ENCODE results near the gene IL22.

Gene IL22

DNA sequence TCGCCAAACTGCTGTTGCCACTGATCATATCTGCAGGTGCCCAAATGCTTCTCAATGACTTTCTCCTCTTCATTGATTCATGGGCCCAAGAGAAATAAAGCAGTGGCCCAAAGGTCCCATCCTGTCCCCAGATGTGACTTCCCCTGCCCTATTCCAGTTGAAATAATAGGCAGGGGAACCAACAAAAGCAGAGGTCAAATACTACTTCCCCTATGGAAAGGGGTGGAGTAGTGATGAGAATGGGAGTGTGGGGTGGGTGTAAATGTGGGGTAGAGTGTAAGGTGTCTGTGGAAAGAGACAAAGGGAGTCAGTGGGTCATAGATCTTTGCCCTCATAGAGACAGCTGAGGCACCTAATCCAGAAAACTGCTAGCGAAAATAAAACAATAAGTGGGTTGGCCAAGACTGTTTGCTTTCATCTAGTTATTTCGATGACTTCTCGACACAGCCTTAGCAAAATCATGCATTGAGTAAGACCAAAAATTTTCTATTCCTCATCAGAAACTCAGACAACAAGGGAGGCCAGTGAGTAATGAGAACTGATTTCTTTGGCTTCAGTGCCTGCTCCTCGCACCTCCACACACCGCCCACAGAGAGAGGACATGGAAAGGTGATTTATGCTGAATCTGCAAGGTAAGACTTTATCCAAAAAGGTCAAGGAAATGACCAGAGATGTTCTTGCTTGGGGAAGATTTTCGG, 10.9 kb upstream of the IL22 start:
- DNase-seq (ENCODE audit: low read depth in 2 of 2) = no peak

DNA sequence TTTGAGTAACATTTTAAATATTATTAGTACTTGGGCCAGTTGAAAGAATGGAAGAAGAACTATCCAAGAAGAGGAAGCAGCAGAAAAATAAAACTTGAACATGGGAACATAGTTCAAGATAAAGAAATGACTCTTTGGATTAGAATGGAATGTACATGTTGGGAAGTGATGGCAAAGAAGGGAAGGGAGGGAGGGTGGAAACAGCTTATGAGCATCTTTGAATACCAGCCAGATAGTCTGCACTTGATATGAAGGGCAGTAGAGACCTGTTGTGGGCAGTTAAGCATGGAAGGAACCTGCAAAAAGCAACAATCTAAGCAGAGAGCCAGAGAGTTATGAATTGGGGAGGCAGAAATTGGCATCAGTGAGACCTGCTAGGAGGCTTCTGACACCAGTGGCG, 10.0 kb upstream of the IL22 start:
- no peak for DNase-seq (ENCODE audit: low read depth in 2 of 2)

DNA sequence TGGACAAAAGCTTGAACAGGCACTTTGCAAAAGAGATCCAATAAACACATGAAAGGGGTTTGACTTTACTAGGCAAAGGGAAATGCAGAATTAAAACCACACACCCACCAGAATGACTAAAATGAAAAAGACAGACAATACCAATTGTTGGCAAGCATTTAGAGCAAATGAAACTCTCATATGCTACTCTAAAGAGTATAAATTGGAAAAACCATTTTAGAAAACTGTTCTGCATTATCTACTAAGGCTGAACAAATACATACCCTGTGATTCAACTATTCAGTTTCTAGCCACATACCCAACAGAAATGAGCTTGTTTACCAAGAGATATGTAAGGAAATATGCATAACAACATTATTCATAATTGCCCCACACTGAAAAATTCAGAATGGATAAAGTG, 8.5 kb upstream of the IL22 start:
- no peak for DNase-seq (ENCODE audit: low read depth in 2 of 2)

DNA sequence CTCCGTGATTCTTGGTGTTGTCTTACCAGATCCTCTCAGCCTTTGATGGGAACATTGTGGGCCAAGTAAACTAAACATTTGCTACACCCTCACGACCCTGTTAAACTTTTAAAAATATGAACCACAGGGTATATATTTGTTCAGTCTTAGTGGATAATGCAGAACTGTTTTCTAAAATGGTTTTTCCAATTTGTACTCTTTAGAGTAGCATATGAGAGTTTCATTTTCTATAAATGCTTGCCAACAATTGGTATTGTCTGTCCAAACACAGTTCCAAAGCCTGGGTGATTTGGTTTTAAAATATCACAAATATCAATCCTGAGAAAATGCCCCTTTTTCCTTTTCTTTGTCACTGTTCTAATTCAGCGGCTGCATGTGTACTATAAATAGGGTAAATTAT, 6.7 kb upstream of the IL22 start:
- no peak for DNase-seq (ENCODE audit: low read depth in 2 of 2)

DNA sequence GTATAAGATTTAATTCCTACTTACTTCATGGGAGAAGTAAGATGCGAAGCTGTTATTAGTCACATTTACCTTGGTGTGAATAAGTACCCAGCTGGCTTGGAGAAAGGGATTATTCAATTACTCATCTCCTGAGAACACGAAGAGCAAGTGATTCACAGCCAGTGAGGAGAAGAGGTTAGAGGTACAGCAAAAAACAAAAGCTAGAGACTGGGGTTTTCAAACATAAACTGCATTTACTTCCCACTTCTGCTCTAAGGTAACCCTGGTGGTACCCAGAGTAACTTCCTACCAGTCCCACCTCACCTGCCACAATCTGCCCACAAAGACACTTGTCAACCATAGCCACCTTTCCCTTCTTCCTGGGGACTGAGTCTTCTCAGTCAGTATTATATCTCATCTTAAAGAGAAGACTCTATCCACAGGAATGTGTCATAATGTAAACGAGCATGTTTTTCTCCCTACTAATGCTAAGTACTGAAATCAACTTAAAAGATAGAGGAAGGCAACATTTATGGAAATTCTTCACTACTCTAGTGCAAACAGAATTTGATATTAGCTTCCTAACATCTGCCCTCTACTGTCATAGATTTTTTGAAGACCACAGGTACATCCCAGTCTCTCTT, 6.0 kb upstream of the IL22 start:
- DNase-seq (ENCODE audit: low read depth in 2 of 2) = no peak

DNA sequence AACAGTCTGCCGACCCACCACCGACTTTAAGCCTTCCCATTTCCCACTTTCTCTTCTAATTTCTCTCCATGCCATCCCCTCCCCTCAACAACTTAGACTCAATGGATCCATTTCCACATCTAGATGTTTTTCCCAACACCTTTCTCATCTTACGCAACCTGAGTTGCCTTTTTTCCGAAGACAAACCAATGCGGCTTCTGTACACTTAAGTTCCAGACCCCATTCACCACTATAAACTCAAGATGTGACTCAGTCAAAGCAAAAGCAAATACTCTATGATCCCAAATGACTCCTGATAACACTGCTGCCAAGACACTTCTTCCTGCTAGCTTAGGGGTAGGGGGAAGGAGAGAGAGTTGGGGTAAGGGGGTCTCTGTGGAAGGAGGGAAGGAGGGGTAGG, 1.3 kb downstream of the IL22 start:
- DNase-seq (ENCODE audit: low read depth in 2 of 2) = no peak

DNA sequence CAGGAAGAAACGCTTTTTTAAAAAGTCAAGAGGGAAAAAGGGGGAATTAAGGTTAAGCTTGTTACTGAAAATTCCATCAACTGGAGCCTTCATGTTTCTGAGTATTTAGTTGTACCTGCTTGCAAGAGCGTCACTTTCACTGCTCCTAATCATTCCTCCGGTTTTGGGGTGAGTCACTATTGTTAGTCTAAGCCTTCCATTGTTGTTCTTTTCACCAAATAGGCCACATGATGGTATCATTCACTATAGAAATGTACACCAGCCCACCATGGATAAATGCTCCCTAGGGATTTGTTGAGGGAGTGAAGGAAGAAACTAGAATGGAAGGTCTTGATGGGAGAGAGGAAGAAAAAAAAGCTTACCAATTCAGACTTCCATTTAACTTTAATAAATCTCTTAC, 3.0 kb downstream of the IL22 start:
- no peak for DNase-seq (ENCODE audit: low read depth in 2 of 2)

DNA sequence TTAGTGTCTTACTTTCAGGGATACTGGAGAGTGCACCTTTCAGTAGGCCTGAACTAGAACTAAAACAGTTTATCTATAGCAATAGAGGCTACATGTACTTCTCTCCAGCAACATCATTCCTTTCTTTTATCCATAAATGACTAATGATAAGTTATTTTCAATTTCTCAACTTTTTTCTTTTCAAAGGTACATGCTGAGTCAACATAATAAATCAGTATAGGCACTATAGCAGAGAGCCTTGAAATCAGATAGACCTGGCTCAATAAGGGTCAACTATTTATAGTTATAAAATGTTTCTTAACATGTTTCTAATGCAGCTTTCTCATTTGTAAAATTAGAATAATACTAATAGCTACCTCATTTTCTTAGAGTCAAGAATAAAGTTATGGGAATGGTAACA, 5.6 kb downstream of the IL22 start:
- DNase-seq (ENCODE audit: low read depth in 2 of 2) = no peak

DNA sequence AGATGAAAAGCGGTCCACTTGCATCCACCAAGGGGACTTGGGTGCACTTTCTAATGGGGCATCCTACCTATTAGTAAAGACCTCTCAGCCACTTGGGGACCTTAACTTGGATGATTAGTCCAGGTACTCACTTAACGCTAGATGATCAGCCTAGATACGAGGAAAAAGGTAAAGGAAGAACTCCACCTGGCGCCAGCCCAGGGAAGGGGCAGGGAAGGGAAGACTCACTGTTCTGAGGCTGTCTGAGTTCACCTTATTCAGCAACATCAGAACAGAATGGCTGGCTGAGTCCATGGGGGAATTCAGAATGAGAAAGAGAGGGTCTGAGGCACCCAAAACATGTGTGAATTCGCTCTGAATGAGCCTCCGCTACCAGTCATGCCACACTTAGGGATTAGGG, 7.1 kb downstream of the IL22 start:
- no peak for DNase-seq (ENCODE audit: low read depth in 2 of 2)

DNA sequence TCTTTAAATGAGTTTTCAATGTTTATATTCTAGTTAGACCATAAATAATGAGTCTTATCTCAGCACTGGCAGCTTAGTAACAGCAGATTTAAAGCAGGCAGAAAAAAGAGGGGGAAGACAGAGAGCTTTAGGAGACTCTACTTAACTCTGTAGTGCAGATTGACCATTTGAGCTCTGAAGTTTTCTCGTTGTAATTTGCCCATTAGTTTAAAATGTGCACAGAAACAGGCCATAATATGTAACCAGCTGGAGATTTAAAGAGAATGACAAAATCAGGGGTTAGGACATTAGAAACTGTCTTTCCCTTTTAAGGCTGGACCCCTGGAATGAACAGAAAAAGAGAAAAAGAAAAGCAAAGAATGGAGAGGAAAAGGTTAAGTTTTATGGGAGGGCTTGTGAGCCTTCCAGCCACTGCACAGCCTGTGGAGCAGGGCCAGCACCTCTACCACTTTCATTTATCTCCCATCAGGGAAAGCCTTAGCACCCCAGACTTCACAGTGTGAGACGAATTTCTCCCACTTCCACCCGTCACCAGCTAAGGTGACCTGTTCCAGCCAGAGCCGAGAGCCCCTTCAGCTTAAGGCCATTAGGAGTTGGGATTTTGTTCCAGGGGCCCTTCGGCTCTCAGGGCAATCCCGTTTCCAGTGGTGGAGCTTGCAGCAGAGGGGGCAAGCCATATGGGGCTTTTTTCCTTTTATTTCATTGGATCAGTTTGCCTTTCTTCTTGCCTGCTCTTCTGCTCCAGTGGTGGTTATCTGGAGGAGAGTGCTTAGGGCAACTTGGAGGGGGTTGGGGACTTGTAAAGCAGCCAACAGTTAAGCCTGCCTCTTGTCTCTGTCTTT, 8.0 kb downstream of the IL22 start:
- DNase-seq (ENCODE audit: low read depth in 2 of 2) = no peak

DNA sequence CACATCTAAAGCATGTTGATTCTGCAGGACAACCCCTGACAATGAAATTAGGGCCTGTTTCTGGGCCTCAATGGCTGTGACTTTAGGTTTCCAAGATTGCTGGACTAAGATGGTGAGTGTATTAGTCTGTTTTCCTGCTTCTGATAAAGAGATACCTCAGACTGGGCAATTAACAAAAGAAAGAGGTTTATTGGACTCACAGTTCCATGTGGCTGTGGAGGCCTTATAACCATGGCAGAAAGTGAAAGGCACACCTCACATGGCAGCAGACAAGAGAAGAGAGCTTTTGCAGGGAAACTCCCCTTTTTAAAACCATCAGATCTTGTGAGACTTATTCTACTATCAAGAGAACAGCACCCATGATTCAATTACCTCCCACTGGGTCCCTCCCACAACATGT, 10.6 kb downstream of the IL22 start:
- no peak for DNase-seq (ENCODE audit: low read depth in 2 of 2)

DNA sequence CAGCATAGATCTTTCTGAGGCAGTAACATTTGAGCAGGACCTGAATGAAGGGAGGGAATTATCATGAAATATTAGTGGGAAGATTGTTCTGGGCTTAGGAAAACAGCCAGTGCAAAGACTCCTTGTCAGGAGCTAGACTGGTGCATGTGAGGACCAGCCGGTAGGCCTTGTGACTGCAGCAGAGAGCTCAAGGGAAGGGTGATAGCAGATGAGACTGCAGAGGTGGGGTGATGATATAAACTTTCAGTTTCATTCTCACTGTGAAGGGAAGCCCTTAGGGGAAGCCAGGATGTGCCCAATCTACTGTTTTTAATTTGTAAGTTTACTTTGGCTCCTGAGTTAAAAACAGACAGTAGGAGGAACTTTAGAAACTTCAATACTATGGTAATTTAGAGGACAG, 12.4 kb downstream of the IL22 start:
- peak; percentile 16 to 34 for DNase-seq (ENCODE audit: low read depth in 2 of 2)

DNA sequence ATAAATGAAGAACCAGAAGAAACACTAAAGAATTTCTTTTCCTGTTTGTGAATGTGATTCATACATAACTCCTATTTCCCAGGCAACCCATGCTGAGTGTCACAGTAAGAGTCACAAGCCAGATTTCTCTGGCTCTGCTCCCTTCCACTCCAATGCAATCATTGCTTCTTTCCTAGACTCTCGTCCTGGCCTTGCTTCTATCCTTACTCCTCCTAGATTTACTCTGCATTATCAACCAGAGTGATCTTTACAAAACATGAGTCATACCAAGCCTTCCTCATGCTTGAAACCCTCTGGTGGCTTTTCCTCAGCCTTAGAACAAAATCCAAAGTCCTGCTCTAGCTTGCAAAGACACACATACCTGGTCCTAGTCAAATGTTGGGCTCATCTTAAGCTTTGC, 13.3 kb downstream of the IL22 start:
- DNase-seq (ENCODE audit: low read depth in 2 of 2) = no peak

DNA sequence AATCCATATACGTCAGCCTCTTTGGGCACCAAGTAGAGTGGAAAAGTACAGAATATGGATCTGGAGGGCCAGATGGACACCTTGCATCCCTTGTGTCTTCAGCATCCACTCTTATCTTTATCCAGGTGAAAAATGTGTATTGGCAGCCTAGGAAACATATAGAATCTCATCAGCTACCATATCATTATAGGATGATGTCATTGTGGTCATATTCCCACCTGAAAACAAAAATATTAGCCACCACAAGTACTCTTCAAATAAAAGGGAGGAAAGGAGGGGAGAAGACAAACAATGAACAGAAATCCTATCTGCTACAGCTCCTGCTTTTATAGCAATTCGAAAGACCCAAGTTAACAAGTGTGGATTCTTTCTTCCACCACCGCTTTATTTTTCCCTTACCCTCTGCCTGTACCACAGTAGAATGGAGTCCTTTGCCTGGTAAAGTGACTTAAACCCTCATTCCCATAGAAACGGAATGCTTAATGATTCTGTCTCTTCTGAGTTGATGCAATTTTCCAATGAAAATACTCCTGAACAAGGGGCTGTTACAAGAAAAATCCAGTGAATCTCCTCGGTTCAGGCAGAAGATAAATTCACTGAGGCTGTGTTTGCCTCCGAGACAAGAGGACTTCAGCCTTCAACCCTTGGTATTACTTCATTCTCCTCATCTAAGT, 14.0 kb downstream of the IL22 start:
- DNase-seq (ENCODE audit: low read depth in 2 of 2) = no peak

DNA sequence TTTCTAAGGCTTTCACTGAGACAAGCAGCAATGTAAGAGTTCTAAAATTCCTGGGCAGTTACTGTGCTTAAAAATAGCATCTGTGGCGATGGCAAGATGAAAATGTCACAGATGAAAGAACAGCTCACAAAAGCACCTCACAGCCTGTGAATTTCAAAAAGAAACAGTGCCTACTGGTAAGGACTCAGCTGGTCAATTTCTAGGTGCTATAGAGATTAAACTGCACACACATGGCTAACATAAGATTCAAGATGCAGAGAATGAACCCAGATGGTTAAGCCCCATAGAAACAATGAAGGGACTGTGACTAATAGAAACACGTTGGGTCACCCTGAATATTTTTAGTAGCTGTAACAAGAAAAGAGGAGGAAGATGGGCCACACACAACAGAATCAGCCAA, 15.8 kb downstream of the IL22 start:
- no peak for DNase-seq (ENCODE audit: low read depth in 2 of 2)

DNA sequence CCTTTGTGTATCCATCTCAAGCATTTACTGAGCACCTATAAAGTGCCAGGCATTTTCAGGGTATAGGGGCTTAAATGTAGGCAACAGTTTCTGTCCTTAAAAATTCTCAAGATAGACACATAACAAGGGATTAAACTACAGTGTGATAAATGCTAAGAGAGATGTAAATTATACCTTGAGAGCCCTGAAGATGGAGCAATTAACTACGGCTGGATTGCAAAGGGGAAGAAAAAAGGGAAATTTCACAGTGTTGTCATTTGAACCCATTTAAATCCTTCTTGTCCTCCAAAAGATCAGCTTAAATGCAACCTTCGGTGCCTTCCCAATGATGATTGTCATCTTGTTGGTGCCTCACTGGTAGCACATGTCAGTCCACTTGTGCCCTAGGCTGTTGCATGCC, 16.3 kb downstream of the IL22 start:
- DNase-seq (ENCODE audit: low read depth in 2 of 2) = no peak

DNA sequence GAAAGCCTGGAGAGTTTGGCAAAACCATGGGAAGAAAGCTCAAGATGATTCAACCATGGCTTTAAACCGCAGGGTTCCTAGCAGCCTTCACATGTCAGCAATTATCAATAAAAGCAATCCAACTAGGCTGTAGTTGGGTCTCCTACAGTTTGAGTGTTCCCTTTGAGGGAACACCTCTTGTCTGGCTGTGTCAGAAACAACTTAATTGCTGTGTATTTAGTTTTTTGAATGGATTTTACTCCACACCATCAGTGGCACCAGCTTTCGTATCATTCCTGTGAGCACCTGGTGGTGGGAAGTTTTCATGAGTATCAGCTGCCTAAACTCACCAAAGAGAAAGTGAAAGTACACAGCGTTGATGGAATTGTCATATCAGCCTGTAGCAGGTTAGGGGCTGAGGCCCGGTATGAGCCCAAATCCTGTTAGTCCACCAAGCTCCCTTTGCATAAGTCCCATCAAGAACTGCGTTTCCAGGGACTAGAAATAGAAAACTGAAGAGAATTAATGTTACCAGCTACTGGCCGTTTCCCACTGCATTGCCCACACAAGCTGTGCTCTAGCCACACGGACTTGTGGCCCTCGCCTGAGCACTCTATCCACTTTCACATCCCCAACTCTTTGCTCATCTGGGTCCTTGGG, 16.9 kb downstream of the IL22 start:
- DNase-seq (ENCODE audit: low read depth in 2 of 2) = peak in 1 of 2 donors; percentile 40

DNA sequence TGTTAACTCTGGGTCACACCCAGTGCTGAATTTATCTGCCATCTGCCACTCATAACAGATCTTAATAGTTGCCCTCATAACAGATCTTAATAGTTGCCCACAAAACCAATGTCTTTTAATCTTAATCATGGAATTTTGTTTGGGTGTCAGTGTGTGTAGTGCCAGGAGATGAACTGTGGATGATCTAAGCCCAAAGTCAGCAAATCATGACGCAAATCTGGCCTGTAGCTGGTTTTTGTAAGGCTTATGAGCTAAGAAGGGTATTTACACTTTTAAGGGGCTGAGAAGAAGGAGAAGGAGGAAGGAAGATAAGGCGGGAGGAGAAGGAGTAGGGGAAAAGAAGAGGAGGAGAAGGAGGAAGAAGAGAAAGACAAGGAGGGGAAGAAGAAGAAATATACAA, 17.8 kb downstream of the IL22 start:
- DNase-seq (ENCODE audit: low read depth in 2 of 2) = no peak

DNA sequence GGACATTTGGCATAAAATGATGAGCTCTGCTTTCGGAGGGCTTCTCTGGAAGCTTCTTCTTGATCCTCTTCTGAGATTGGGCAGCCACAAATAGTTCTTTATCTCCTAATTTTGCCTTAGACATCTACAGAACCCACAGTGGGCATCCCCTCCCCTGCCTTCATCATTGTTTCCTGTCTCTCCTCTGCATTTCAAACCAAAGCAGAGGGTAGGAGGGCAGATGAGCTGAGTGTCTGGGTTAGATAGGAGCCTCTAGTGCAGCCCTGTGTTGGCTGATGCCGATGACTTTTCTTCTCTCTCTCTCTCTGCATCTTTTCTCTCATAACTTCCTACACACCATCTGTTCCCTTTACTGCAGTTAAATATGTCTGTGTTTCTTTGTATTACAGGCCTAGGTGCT, 19.3 kb downstream of the IL22 start:
- no peak for DNase-seq (ENCODE audit: low read depth in 2 of 2)

DNA sequence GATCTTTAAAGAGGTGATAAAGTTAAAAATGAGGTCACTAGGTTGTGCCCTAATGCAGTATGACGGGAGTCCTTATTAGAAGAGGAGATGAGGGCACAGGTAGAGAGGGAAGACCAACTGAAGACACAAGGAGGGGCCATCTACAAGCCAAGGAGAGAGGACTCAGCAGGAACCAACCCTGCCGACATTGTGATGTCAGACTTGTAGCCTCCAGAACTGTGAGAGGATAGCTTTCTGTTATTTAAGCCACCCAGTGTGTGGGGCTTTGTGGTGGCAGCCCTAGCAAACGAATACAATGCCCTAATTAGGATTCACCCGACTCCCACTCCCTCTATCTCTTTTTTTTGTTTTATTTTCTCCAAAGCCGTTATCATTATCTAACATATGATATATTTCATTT, 19.9 kb downstream of the IL22 start:
- DNase-seq (ENCODE audit: low read depth in 2 of 2) = no peak

DNA sequence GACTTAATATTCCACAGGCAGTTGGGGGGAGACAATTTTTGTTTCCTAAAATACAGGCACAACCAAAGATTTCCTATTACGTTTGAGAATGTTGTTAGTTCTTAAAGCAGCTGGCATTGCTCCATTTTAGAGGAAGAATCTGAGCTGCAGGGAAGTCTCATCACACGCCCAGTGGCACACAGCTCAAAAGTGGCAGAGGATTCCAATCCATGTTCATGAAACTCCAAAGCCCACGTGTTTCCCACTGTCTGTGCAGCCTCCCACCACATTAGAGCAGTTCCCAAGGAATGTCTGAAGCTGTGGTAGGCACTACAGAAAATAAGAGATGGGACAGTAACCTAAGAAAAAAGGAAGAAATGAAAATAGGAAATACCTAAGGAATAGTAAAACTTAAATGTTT, 21.7 kb downstream of the IL22 start:
- DNase-seq (ENCODE audit: low read depth in 2 of 2) = no peak

DNA sequence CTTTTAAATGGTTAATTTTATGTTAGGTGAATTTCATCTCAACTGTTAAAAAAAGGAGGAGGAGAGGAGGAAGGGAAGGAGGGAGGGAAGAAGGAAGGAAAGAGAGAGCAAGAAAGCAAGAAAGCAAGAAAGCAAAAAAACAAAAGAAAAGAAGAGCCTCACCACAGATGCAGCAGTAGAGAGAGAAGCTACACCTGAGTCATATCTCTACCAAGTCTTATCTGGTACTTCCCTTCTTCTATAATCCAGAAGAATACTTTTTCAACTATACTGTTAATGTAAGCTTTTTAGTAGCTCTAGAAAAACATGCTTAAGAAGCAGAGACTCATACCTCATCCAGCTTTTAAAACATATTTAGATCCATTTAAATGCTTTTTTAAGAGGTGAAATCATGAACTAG, 22.2 kb downstream of the IL22 start:
- DNase-seq (ENCODE audit: low read depth in 2 of 2) = no peak
